HEK293 (cell line): ENCODE measurements around the gene KCTD21.

Source experiments
- BCL11A ChIP-seq: fragments of 450-650 bp; formaldehyde crosslinking; IDR thresholded peaks from 2 replicates; pipeline ENCODE4 v1.5.1; 2016; ENCODE audit warnings: low read depth, missing biosample characterization, missing genetic modification characterization
- CTCF ChIP-seq: fragments of 450-650 bp; formaldehyde crosslinking; IDR thresholded peaks from 2 replicates; pipeline ENCODE4 v1.5.1; 2016; ENCODE audit warnings: missing biosample characterization, missing genetic modification characterization
- REPIN1 ChIP-seq: fragments of 450-650 bp; formaldehyde crosslinking; IDR thresholded peaks from 2 replicates; pipeline ENCODE4 v1.5.1; 2017; ENCODE audit warnings: missing biosample characterization, missing genetic modification characterization, low read depth
- REST ChIP-seq: fragments of 450-650 bp; formaldehyde crosslinking; IDR thresholded peaks from 2 replicates; pipeline ENCODE4 v1.5.1; 2016; ENCODE audit warnings: missing biosample characterization, missing genetic modification characterization
- SP3 ChIP-seq: fragments of 450-650 bp; formaldehyde crosslinking; IDR thresholded peaks from 2 replicates; pipeline ENCODE4 v1.5.1; 2016; ENCODE audit warnings: missing biosample characterization, missing genetic modification characterization
- YY1 ChIP-seq: fragments of 450-650 bp; formaldehyde crosslinking; IDR thresholded peaks from 2 replicates; pipeline ENCODE4 v1.5.1; 2018; ENCODE audit warnings: missing biosample characterization, missing genetic modification characterization
- ZBTB17 ChIP-seq: fragments of 450-650 bp; formaldehyde crosslinking; IDR thresholded peaks from 2 replicates; pipeline ENCODE4 v1.5.1; 2016; ENCODE audit warnings: missing biosample characterization, missing genetic modification characterization
- ZBTB26 ChIP-seq: fragments of 450-650 bp; formaldehyde crosslinking; optimal IDR thresholded peaks from 2 replicates; pipeline ENCODE3; 2016; ENCODE audit warnings: missing biosample characterization, mild to moderate bottlenecking, missing genetic modification characterization
- ZNF114 ChIP-seq: fragments of 450-650 bp; formaldehyde crosslinking; IDR thresholded peaks from 2 replicates; pipeline ENCODE4 v1.5.0; 2017; ENCODE audit warnings: missing biosample characterization, missing genetic modification characterization
- ZNF335 ChIP-seq: fragments of 450-650 bp; formaldehyde crosslinking; conservative IDR thresholded peaks from 2 replicates; pipeline ENCODE4 v1.5.1; 2016; ENCODE audit warnings: missing biosample characterization, missing genetic modification characterization
- ZNF791 ChIP-seq: fragments of 450-650 bp; formaldehyde crosslinking; IDR thresholded peaks from 2 replicates; pipeline ENCODE4 v1.5.1; 2016; ENCODE audit warnings: missing biosample characterization, missing genetic modification characterization
- TF ChIP-seq, protein P1 (sequence below): fragments of 450-650 bp; formaldehyde crosslinking; IDR thresholded peaks from 2 replicates; pipeline ENCODE4 v1.5.1; 2016; ENCODE audit warnings: missing biosample characterization, missing genetic modification characterization

DNA sequence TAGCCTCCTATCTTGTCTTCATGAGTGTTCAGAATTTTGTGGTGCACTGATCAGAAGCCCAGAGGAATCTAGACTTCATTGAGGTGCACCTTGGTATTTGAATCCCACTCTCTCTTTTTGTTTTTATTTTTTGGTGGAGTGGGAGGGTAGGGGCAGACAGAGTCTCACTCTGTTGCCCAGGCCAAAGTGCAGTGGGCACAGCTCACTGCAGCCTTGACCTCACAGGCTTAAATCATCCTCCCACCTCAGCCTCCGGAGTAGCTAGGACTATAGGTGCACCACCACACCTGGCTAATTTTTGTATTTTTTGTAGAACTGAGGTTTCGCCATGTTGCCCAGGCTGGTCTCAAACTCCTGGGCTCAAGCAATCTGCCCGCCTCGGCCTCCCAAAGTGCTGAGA lies 38.1 kb downstream of the KCTD21 start:
- TF ChIP-seq BCL11A (tag by site-specific recombination) (no peak), SP3 (no peak), ZNF791 (tag by site-specific recombination) (no peak), CTCF (tag by site-specific recombination) (no peak), REPIN1 (no peak), REST (tag by site-specific recombination) (no peak), ZBTB17 (tag by site-specific recombination) (no peak), ZNF114 (tag by site-specific recombination) (no peak), ZNF335 (tag by site-specific recombination) (no peak), YY1 (no peak), ZBTB26 (tag by site-specific recombination) (no peak)
- TF ChIP-seq, protein P1, sequence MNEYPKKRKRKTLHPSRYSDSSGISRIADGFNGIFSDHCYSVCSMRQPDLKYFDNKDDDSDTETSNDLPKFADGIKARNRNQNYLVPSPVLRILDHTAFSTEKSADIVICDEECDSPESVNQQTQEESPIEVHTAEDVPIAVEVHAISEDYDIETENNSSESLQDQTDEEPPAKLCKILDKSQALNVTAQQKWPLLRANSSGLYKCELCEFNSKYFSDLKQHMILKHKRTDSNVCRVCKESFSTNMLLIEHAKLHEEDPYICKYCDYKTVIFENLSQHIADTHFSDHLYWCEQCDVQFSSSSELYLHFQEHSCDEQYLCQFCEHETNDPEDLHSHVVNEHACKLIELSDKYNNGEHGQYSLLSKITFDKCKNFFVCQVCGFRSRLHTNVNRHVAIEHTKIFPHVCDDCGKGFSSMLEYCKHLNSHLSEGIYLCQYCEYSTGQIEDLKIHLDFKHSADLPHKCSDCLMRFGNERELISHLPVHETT (tag by site-specific recombination) = no peak
